Hippocampal formation (tissue), 2 donors: ENCODE results near the gene NPB.

Experiments
- DNase-seq, 2 donors: peaks; one replicate each; lab custom pipeline; 2025; lab: John Stamatoyannopoulos, UW

Gene NPB

DNA sequence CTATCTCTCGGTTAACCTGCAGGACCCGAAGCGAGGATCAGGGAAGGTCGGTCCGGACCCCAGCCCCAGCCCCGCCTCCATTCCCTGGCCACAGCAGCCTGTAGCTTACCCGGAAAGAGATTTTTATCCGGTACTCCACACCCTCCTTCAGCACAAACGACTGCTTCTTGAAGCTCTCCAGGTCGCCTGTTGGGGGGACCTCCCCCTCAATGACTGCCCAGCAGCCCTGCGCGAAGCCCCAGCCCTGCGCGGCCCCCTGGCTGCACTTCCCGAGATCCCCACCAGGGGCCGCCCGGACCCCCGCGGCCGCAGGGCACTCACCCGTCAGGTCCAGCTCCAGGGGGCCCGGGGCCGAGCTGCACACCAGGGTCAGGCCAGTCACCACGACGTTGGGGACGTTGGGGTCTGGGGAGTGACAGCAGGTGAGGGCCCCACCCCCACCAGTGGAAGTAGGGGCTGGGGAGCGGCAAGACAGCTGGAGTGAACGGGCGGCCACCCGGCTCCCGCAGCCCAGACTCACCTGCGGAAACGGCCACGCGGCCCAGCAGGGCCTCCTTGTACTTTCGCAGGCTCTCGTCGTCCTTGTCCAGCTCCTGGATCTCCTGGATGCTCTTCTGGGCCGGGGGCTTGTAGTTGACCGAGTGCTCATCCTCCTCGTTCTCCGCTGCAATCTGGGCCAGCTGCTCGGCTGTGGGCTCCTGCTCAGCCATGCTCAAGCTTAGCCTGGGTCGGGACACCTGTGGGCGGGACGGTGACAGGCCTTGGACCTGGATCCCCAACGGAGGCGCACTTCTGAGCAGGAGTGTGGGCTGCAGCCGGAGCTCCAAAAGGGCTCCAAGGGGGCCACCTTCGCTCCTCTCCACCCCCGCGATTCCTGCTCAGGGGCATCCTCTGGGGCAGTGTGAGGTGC lies 32.6 kb upstream of the NPB start:
- no peak for DNase-seq

DNA sequence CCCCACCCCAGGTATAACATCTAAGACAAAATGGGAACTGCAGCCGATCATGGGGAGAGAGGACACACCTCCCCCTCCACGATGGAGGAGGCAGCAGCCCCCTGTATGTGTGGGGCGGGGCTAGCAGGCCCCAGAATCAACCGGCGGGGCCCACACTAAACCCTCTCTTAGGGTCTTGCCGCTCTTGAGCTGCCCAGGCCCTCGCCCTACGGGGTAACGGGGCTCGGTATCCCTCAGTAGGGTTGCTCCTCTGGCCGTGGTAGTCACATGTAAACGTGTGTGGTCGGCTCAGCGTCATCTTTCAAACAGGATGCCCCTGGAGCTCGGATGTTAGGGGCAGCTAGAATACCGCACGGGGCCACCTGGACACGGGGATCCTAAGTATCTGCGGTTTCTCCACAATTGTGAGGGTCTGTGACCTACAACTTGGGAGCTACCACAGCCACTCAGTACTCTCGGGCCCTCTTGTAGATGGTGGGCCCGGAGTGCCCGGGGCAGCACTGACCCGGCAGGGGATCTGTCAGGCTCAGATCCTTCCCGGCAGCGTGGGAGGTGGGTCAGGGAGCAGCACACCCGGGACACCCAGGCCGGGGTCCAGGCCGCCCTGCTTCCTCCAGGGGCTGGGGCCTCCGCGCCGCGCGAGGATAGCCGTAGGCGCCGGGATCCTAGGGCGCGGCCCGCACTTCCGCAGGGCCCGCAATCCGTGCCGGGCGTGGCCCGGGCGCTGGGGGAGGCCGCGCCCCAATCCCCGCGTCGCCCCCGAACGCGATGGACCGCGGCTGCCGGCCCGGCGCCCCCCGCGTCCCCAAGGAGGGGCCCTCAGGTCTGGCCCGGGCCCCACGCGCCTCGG lies 31.7 kb upstream of the NPB start:
- DNase-seq: no peak

GRCh38 chr17:81870981-81871386 lies 31.1 kb upstream of the NPB start, which contains the start of gene ARHGDIA:
Gene ARHGDIA (minus strand): TSS chr17:81871337. CDS start chr17:81869930, 1,407 bp downstream.
- no peak for DNase-seq

DNA sequence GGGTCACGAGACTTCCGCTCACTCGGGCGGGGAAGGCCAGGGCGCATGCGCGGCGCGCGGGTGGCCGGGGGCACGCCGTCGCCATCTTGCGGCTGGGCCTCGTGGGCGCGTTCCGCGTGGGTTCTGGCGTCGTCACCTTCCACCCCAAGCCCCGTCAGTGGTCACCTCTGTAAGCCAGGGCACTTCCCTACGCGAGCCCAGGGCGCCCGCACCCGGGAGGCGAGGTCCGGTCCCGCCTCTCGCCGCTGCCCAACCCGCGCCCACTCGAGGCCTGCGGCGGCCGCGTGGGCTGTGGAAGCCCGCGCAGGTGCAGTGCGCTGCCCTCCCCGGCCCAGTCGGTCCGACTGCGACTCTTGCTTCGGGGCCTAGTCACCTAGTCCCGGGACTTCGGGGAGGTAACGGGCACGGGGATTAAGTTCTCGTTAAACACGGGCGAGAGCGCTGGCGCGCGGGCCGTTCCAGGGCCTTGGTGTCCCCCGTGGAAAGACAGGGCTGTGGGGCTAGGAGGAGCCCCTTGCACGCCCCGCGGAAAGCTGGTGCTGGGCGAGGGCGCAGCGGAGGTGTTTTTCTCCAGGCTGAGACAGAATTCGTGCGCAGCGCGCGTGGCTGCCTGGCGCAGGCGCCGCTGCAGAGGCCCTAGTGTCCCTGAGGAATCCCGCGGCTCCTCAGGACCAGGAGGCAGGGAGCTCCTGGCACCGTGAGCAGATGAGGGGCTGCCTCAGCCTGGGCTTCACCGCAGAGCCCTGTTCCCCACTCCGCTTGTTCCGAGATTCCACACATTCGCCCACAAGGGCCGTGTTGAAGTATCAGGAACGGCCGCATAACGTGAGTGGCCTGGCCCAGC lies 30.4 kb upstream of the NPB start:
- DNase-seq: peak; percentile 77 to 78

DNA sequence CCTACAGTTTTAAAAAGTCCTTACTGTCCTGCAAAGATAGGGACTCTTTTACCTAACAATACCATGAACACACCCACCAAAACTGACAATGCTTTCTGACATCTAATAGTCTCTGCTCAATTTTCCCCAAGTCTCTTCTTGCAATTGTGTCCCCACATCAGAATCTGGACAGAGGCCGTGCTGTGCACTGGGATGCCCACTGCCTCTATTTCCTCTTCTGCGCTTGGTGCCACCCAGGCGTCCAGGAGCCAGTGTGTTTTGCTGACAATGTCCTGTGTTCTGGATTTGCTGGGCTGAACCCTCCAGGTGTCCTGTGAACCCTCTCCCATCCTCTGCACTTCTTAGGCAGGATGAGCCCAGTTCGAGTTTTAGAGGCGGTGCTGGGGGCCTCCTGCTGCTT lies 24.5 kb upstream of the NPB start:
- no peak for DNase-seq

GRCh38 chr17:81878294-81878693 lies 23.7 kb upstream of the NPB start:
- DNase-seq: no peak

DNA sequence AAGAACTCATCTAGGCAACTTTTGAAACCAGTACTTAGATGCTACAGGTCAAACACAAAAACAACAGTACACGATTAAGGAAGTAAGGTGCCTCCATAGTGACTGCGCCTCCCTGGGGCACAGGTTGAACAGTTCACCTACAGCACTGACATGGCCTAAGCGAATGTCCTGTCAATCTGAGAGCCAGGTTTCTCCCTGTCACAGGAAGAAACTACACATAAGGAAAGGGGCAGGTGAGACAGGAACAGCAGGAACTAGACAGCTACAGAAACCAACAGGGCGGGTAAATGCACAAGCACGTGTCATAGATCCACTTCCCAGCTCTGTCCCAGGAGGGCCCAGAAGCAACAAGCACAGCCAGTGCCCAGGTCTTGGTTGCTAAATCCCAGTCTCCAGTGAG lies 22.9 kb upstream of the NPB start:
- DNase-seq: no peak

- no peak for DNase-seq
Observed at GRCh38 chr17:81884520-81884919, 17.5 kb upstream of the NPB start.

GRCh38 chr17:81884968-81885367 lies 17.1 kb upstream of the NPB start:
- no peak for DNase-seq

DNA sequence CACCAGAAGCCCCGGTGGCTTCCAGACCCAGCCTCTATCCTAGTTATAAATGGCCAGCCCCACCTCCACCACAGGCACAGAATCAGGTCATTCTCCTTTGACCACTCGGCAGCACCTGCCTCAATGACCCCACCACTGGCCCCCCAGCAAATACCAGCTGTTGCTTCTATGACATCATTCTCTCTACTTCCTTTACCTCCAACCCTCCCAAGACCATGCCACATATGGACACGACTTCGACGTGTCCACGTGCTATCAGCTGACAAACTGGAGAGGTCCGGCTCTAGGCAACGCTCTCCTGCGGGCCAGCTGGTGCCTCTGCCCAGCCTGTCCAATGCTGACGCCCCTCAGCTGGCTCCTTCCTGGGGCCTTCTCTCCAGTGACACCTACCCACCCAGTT lies 16.6 kb upstream of the NPB start:
- no peak for DNase-seq

DNA sequence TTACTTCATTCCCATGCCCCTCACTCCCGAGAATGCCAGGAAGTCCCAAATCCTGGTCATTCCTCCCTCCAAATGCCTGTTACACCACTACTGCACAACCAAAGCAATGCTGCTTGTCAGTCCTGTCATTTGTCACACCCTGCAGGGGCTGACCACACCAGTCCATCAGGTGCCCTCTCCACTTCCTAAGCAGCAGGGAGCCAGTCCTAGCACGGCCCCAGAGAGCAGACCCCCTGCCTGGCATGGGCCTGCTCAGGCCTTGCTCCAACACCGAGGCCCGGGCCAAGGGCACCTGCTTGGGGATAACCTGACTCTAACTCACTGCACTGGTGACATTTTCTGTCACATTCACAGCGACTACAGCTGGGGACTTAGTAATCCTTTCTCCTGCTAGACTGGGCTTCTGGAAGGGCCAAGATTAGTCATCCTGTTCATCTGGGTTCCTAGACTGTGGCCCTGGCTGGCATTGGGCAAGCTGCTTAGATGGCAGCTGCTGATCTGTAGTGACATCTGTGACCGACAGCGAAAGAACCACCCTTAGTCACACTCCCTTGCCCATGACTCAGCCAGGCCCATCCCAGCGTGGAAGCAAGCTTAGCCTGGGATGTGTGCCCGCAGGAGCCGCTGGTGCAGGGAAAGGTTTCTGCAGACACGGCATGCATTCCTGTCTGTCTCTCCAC lies 16.0 kb upstream of the NPB start:
- DNase-seq: no peak

DNA sequence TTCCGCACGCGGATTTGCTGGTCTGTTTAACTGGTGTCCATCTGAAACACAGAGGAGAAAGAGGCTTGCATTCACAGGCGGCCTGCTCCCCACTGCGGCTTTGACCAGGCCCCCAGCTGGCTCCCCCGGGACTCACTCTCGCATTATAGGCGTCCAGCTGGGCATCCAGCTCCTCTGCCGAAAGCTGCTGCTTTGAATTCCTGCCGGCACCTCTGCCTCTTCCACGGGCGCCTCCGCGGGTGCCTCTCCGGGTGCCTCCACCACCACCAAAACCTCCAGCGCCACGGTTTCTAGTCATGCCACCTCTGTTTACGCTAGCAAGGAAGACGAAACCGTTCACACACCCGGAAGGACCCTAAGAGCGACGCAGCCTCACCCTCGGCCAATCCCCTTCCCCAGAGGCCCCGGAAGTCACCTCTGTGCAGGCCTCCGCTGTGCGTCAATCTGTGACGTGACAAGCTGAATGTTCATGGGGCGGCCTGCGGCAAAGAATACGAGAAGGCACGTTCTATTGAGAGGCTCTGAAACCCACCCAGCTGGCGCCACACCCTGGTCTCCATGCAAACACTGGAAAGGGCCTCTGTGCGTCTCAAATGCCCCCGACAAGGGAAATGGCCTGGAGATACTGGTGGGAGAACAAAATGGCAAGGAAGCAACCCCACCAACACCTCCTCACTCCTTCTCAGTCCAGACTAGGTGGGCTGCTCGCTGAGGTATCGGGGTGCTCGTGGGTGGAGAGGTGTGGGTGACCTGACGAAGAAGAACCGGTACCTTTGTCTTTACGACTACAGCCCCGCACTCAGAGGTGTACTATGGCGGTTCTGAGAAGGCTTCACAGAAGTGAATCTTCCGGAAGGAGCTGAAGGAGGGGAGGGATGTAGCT lies 13.7 kb upstream of the NPB start:
- DNase-seq: no peak

DNA sequence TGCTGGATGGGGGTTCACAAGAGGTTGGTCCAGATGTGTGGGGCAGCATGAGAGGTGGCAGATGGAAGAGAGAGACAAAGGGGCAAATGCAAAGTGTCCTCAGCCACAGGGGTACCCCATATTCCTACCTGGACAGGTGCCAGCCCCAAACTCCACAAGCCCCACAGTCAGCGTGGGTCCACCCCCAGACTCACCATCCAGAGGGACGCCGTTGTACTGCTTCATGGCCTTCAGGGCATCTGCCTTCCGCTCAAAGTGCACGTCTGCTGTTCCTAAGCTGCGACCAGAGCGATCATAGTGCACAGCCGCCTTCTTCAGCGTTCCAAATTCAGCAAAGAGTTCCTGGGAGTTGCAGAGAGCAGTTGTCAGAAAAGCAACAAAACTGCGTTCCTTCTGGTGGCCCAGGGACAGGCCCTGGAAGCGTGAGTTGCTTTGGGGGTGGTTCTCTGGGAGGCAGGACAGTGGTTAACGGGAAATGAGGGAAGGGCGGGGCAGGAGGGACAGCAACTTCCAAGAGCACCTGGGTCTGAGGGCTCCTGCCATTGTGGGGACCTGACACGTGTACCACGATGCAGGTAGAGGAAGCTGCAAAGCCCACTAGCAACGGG lies 12.9 kb upstream of the NPB start:
- DNase-seq: no peak

- DNase-seq: no peak
Observed at GRCh38 chr17:81889602-81890001, 12.4 kb upstream of the NPB start.

GRCh38 chr17:81890447-81891302 lies 11.4 kb upstream of the NPB start:
- no peak for DNase-seq

- DNase-seq: no peak
Observed at GRCh38 chr17:81891303-81891552, 10.8 kb upstream of the NPB start.

GRCh38 chr17:81895400-81895799 lies 6.6 kb upstream of the NPB start:
- DNase-seq: no peak

DNA sequence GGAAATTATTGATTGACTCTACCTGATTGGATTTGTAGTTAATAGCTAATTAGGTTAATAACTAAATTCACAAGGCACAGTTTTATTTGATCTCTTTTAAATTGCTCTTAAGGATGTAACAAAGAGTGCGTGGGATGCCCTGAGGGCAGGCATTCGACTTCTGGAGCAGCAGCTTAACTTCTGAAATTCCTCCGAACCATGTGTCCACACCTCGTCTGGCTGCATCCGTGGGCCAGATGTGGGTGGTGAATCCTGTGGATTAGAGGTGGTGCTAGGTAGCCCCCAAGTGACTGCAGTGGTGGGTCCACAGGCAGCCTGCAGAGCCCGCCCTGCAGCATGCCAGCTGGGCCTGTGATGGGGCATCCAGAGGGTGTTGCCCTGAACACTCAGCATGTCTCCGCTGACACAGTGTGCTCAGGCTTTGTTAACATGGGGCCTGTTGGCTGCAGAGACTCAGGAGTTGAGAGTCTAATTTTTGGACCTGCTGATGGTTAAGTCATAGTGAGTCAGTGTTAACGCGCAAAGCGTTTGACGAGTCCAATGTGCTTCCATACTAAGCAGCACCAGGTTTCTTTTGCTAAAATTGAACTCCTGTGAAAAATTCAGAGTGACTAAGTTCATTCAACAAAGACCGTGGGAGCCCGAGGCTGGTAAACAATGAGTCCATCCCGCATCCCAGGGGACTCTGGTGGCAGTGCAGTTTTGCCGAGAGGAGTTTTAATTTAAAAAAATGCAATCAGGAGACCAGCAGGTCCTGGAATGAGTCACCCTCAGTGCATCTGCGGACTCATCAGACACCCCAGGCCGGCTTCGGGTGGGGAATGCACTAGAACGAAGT lies 3.8 kb upstream of the NPB start:
- DNase-seq: no peak
